NK-92 (cell line): ENCODE data around the gene BACH2.
"Not testable (repeated sequence)": the region's sequence is repeated elsewhere in the genome, so short reads cannot be mapped to it uniquely, and the experiment has no call there.

ENCODE experiments used
- DNase-seq: peaks from one replicate; lab custom pipeline; 2025; ENCODE audit not compliant: unreplicated experiment; lab: John Stamatoyannopoulos, UW

Gene BACH2

DNA sequence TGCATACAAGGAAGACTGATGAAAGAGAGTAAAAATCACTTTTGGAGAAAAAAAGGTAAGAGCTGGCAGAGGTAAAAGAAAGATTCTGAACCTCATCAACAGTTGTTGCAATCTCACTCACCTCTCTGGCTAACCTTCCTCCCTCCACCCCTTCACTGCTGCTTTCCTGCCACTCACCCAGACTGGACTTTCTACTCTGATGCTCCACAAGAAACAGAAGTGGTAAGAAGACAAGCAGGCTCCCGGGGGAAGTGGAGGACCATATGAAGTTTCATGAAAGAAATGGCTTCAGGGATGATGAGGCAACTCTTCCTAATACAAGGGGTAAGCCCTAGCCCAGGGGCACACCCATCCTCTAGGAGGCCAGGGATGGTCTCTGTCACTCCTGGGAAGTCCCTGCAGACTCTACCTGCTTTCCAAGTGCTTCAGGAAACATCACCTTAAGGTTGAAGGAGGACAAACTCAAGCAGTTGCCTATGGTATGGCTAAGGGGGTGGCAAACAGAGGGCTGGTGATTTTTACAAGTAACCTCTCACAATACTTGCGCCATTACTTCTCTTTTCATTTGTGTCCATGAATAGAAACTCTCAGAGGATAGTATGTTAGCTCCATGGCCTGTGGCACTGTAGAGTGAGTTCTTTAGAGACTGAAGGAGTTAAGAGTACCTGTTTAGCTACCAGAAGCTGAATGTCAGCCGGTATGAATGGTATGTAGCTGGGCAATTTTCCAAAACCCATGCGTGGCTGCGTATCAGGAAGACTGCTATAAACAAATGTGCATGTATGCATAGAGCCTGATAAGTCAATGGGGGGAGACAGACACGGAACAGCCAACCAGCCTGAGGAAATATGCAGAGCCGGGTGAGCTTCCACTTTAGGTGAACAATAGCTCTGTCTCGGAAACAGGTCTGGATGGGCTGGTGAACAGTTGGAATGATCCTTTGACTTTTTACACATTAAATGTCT lies 112.0 kb downstream of the BACH2 start:
- no peak for DNase-seq

DNA sequence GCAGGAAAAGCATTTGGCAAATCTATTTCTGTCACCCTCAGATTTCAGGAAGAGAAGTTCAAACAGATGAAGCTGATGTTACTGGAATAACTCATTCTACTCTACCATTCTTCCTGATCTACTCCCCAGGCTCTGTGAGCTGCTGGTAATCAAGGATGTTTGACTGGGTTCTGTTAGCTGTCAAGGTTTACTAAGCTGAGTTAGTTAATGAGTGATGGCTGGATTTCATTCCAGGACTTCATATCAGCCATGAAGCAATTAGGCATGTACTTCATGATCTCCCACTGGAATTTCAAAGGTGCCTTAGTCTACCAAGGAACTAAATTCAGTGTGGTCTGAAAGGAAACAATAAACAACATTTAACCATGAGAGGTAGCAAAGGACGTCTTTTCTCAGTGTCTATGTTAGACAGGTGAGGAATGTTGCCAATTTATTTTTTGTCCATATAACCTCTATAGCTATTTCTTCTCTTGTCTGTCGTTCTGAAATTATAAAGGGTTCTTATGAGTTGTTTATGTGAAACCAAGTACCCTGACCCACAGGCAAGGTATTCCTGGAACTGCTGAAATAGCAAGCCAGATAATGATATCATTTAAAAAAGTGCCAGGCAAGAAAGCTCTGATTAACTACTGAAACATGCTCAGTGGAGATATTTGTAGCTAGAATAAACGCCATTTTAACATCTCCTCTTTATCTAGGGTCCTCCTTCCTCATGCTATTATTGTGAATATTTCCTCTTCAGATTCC lies 112.9 kb downstream of the BACH2 start:
- no peak for DNase-seq

DNA sequence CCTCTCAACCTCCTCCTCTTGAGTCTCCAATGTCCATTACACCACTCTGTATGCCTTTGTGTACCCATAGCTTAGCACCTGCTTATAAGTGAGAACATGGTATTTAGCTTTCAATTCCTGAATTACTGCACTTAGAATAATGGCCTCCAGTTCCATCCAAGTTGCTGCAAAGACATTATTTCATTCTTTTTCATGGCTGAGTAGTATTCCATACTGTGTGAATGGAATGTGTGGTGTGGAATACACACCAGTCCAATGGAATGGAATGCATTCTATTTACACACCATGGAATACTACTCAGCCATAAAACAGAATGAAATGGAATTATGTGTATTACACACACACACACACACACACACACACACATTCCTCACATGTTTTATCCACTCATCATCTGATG lies 116.1 kb downstream of the BACH2 start:
- DNase-seq, result no peak

DNA sequence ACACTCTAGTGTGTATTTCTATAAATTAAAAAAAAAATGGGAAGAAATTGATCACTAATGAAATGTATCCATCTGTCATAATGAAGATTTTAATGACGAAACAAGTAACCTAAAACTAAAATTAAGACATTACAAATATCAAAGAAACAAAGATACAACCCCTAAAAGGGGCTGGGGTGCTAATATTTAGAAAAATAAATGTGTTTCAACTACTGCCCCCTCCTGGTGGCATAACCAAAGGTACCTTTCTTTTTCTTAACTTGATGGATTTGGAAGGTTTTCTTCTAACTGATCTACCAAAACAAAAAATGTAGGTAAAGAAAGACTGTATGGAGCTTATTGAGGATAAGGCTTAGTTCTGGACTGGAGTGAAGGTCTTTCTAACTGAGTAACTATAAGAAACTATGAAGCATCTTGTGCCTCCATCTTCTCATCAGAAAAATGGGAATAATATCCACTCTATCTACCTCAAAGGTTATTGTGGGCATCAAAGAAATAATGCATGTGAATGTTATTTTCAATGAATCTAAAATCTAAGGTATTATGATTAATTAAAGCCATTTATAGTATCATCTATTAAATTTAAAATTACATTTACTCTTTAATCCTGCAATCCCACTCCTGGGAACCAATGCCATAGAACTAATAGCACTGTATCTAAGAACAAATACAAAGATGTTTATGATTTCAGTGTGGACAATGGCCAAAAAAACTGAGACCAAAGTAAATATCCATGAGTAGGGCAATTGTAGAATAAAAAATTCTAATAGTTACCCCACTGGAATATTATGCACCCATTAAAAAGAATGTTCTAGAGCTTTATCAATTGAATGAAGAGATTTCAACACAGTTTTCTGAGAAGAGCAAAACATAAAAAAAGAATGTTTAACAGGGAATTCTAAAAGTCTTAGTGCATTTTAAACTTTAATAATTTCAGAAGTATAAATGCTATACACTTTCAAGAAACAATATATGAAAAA lies 117.2 kb downstream of the BACH2 start:
- DNase-seq, result no peak

- DNase-seq, result no peak
Measured at GRCh38 chr6:90178384-90178855, 118.2 kb downstream of the BACH2 start.

- no peak for DNase-seq
Measured at GRCh38 chr6:90177544-90178383, 118.9 kb downstream of the BACH2 start.

DNA sequence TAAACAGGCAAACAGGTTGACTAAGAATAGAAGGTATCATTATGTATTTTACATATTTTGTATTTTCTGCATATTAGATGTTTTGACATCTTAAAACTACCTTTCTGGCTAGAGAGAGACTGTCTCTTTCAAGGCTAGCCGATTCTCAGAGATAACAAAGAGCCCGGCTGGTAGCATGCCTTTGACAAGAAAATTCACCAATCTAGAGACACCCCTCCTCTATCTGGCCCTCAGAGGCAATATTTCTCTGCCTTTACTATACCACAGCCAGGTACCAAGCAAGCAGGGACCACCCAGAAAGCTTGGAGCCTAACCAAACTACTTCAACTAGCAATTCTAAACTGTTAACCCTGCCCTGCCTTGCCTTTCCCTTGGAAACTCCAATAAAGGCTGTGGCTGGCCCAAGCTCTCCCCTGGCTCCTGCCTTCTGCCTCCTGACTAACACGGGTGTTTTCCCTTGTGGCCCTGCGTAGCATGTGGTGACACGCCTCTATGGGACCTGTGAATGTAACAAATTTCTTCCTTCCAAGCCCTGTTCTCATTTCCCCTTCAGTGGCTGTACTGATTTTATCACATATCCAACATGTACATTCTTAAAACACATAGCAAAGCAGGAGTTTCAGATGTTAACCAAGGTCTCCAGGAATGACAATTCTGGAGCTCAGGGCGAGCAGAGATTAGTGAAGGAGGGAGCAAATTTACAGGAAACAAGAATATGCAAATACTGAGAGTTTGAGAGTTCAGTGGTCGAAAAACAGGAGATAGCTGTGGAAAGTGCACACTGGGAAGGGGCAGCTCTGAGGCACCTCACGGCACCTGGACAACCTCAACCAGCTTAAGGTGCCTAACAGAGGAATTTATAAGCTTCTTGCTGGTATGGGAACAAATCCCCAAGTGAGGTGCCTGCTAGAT lies 120.8 kb downstream of the BACH2 start:
- DNase-seq, result no peak

GRCh38 chr6:90173262-90173925 lies 123.2 kb downstream of the BACH2 start:
- no peak for DNase-seq

DNA sequence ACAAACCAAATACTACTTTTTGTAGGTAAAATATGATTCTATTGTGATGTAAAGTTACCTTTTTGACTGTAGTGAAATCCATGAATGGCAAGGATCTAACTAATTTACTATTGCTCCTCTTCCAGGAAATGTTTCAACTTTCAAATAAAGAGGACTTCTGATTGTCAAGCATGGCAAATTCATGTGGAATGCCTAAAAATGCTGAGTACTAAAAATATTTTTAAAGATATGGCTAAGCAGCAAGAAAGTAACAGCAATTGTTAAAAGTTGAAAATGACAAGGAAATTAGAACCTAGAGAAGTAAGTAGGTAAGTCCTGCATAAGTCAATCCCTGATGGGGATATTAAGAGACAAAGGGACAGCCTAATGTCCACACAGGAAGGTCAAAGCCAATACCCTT lies 126.0 kb downstream of the BACH2 start:
- no peak for DNase-seq

DNA sequence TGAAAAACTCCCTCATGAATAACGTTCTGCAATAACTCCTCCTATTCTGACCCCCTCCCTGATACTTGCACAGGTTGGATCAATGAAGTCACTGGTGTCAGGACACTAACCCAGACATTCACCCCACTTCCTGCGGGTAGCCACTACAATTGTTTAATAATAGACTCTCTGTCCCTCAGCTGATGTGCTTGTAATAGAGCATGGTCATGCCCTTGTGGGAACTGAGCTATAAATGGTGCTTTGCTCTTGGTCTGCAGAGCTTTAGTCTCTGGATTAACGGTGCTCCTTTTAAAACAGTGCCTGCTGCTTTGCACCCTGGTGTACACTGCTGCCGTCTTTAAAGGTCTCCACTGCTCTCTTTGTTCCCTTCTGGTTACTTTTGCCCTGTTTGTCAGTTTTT lies 127.3 kb downstream of the BACH2 start:
- DNase-seq, result no peak

- no peak for DNase-seq
Measured at GRCh38 chr6:90168693-90169131, 127.9 kb downstream of the BACH2 start.

DNA sequence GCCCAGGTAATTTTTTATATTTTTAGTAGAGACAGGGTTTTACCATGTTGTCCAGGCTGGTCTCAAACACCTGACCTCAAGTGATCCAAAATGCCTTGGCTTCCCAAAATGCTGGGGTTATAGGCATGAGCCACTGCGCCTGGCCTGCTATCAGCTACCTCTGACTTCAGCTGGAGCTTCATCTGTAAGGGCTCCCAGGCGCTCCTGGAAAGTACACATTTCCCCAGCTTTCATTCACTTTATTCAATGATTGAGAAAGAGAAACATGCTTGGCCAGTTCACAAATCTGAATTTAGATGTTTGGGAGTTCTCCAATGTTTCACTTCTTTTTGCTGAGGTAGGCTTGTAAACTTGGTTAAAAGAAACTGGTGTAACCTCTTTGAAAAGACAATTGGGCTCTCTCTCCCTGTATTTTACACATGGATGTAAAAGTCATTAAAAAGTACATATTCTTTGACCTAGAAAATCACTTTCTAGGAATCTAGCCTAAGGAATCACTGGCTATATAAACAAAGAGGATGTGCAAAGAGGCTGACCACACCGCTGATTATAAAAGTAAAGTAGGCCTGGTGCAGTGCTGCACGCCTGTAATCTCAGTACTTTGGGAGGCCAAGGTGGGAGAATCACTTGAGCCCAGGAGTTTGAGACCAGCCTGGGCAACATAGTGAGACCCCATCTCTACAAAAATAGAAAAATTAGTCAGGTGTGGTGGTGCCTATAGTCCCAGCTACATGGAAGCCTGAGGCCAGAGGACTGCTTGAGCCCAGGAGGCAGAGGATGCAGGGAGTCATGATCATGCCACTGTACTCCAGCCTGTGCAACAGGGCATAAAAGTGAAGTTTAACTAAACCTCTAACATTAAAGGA lies 128.9 kb downstream of the BACH2 start:
- no peak for DNase-seq

DNA sequence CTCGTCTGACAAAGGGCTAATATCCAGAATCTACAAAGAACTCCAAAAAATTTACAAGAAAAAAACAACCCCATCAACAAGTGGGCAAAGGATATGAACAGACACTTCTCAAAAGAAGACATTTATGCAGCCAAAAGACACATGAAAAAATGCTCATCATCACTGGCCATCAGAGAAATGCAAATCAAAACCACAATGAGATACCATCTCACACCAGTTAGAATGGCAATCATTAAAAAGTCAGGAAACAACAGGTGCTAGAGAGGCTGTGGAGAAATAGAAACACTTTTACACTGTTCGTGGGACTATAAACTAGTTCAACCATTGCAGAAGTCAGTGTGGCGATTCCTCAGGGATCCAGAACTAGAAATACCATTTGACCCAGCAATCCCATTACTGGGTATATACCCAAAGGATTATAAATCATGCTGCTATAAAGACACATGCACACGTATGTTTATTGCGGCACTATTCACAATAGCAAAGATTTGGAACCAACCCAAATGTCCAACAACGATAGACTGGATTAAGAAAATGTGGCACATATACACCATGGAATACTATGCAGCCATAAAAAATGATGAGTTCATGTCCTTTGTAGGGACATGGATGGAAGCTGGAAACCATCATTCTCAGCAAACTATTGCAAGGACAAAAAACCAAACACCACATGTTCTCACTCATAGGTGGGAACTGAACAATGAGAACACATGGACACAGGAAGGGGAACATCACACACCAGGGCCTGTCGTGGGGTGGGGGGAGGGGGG lies 130.3 kb downstream of the BACH2 start:
- not testable (repeated sequence) for DNase-seq

GRCh38 chr6:90162648-90163387 lies 133.8 kb downstream of the BACH2 start:
- no peak for DNase-seq

DNA sequence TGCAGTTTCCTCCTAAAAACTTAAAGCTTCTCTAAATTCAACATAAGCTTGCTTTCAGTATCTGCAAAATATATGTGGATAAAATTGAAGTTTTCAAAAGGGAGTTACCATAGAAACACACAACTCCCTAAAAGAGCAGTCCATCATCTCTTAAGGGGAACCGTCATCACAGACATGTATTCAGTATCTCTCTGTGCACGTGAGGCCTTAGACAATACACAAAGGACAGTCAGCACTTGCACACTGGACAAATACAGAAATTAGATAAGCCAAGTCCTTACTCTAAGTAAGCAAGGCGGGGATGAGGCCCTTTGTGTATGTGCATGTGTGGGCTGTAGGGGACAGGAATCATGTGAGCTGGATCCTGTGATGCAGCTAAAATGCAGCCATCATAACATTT lies 136.6 kb downstream of the BACH2 start:
- no peak for DNase-seq

DNA sequence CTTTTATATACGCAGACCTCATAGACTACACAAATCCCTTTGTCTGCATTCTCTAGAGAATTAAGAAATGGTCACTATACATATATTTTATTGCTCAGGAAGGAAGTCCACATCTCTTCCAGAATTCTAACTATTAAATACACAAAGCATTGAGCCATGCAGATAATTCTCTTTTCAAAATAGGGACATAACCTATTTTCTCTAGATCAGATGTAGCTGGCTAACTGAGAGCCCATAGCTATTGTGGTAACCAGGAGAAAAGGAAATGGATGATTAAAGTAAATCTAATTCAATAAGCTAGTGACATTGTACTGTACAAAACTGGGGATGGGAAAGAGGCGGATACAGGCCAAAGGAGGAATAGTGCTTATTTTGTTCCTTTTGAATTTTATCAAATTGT lies 137.2 kb downstream of the BACH2 start:
- no peak for DNase-seq
